ENCODE results near the gene TEX14. TPM values are rescaled to one million over a fixed set of nuclear protein-coding genes. Genes with fewer than 3 reads are reported as not detected.
"Not testable (repeated sequence)": the region's sequence is repeated elsewhere in the genome, so short reads cannot be mapped to it uniquely, and the experiment has no call there.

TEX14 gene
- total RNA-seq, 1 experiment from 2014 or later = 0.55 TPM

GRCh38 chr17:58693208-58693607 is 1.4 kb upstream of the TEX14 start:
- H2AFZ ChIP-seq = peak overlapping the region; percentile 100
- intact Hi-C loops (cut with micrococcal nuclease; ENCODE audit: unreplicated experiment) = loop anchor here (2.0 to 5.0 kb wide), 2 partner anchors 34 to 61 kb away; no protein-coding TSS in a partner anchor
- H3K79me2 ChIP-seq (ENCODE audit: low read depth) = peaks cover 35% of the 10 kb centered on the region
- no peak for TF ChIP-seq EZH2 (IDR thresholded peaks at IDR 0.05; ENCODE audit: low read depth)
- TF ChIP-seq, protein P1, sequence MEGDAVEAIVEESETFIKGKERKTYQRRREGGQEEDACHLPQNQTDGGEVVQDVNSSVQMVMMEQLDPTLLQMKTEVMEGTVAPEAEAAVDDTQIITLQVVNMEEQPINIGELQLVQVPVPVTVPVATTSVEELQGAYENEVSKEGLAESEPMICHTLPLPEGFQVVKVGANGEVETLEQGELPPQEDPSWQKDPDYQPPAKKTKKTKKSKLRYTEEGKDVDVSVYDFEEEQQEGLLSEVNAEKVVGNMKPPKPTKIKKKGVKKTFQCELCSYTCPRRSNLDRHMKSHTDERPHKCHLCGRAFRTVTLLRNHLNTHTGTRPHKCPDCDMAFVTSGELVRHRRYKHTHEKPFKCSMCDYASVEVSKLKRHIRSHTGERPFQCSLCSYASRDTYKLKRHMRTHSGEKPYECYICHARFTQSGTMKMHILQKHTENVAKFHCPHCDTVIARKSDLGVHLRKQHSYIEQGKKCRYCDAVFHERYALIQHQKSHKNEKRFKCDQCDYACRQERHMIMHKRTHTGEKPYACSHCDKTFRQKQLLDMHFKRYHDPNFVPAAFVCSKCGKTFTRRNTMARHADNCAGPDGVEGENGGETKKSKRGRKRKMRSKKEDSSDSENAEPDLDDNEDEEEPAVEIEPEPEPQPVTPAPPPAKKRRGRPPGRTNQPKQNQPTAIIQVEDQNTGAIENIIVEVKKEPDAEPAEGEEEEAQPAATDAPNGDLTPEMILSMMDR (conservative IDR thresholded peaks at IDR 0.05) = no peak
- DNase-seq = no peak
- H3K9me3 ChIP-seq (ENCODE audit: insufficient read depth, low read depth) = no peaks in the 10 kb centered on the region; the same call in 1 of the 2 replicates
- no TSS peak for BruUV-seq (replicated peaks)
- H3F3A ChIP-seq (ENCODE audit: insufficient read depth, low read depth) = no peaks in the 10 kb centered on the region; the same call in 1 of the 2 replicates
- ChIA-PET CTCF (no interaction called here), POLR2A (ENCODE audit: unreplicated experiment) (interaction anchor here (0.7 kb wide), 1 partner anchor 66 kb away, joined by 3 read pairs; no protein-coding TSS in a partner anchor)
- H3K4me1 ChIP-seq (replicated peaks; ENCODE audit: insufficient read depth) = peaks cover 24% of the 10 kb centered on the region
- H3K36me3 ChIP-seq (ENCODE audit: low read depth) = no peaks in the 10 kb centered on the region
- peak overlapping the region; percentile 59 for H3K4me3 ChIP-seq
- H3K4me2 ChIP-seq = peak overlapping the region; percentile 85
- H4K20me1 ChIP-seq (ENCODE audit: insufficient read depth) = no peaks in the 10 kb centered on the region
- H3K9me2 ChIP-seq (ENCODE audit: insufficient read depth) = no peaks in the 10 kb centered on the region
- H3K27ac ChIP-seq = peak overlapping the region; percentile 62
- H3K27me3 ChIP-seq (ENCODE audit: insufficient read depth, low read depth) = no peaks in the 10 kb centered on the region

DNA sequence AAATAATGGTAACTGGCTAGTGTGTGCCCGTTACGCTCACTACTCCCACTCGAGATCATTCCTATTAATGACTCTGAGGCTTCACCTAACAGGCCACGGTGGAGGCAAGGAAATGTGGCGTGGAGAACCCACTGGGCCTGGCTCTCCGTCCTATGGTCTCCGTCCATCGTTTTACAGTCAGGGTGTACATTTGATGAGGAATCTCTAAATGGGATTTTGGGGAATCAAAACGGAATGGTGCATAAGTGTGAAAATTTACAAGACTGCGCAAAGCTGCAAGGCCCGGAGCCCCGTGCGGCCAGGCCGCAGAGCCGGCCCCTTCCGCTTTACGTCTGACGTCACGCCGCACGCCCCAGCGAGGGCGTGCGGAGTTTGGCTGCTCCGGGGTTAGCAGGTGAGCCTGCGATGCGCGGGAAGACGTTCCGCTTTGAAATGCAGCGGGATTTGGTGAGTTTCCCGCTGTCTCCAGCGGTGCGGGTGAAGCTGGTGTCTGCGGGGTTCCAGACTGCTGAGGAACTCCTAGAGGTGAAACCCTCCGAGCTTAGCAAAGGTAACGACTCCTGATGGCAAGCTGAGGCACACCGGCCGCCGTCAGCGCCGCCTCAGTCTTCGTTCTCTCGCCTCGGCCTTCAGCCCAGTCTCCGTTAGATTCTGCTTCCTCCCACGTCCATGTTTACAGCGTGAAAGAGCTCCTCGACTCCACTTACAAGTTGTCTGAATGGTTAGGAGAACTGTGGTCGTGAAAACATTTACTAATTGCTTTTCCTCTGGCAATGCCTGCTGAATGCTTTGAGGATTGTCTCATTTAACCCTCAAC is 602 bp upstream of the TEX14 start, which contains the start of gene RAD51C:
RAD51C (plus strand) TSS at position 364 of the 817 bp plus-strand sequence; CDS start at position 406, 42 bp downstream.
- TSS peak; percentile 74 for BruUV-seq (replicated peaks)
- DNase-seq = peak; percentile 77 to 81
- H3K4me3 ChIP-seq = peak within 1 kb of the TSS; percentile 59
- TF ChIP-seq, protein P1 (conservative IDR thresholded peaks at IDR 0.05) = no peak
- TF ChIP-seq EZH2 (IDR thresholded peaks at IDR 0.05; ENCODE audit: low read depth) = no peak
- H3K27me3 ChIP-seq (ENCODE audit: insufficient read depth, low read depth) = no peaks in the 10 kb centered on the region
- H3K9me3 ChIP-seq (ENCODE audit: insufficient read depth, low read depth) = no peaks in the 10 kb centered on the region; the same call in 1 of the 2 replicates
- peak within 1 kb of the TSS; percentile 100 for H2AFZ ChIP-seq
- peaks cover 35% of the 10 kb centered on the region for H3K79me2 ChIP-seq (ENCODE audit: low read depth)
- H3K27ac ChIP-seq = peak within 1 kb of the TSS; percentile 62
- peak within 1 kb of the TSS; percentile 85 for H3K4me2 ChIP-seq
- no peaks in the 10 kb centered on the region for H3K36me3 ChIP-seq (ENCODE audit: low read depth)
- peaks cover 24% of the 10 kb centered on the region for H3K4me1 ChIP-seq (replicated peaks; ENCODE audit: insufficient read depth)
- no peaks in the 10 kb centered on the region; the same call in 1 of the 2 replicates for H3F3A ChIP-seq (ENCODE audit: insufficient read depth, low read depth)
- no peaks in the 10 kb centered on the region for H3K9me2 ChIP-seq (ENCODE audit: insufficient read depth)
- no peaks in the 10 kb centered on the region for H4K20me1 ChIP-seq (ENCODE audit: insufficient read depth)
- POLR2A ChIA-PET (ENCODE audit: unreplicated experiment) = interaction anchor here (0.6 to 0.8 kb wide), 3 partner anchors 23 to 740 kb away, joined by 3 to 4 read pairs (median 3); no protein-coding TSS in a partner anchor
- CTCF ChIA-PET = interaction anchor here (0.6 to 0.8 kb wide), 2 partner anchors 34 to 77 kb away, joined by 3 to 4 read pairs; no protein-coding TSS in a partner anchor
- intact Hi-C loops (cut with micrococcal nuclease; ENCODE audit: unreplicated experiment) = loop anchor here (2.0 to 5.0 kb wide), 2 partner anchors 34 to 60 kb away; no protein-coding TSS in a partner anchor

DNA sequence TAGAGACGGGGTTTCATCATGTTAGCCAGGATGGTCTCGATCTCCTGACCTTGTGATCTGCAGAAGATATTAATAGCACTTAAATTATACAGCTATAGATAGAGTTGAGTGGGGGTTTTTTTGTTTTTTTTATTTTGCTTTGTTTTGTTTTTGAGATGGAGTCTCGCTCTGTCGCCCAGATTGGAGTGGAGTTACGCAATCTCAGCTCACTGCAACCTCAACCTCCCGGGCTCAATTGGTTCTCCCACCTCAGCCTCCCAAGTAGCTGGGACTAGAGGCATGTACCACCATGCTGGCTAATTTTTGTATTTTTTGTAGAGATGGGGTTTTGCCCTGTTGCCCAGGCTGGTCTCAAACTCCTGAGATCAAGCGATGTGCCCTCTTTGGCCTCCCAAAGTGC is 1.8 kb downstream of the TEX14 start:
- POLR2A ChIA-PET (ENCODE audit: unreplicated experiment) = interaction anchor here (0.6 kb wide), 1 partner anchor 34 kb away, joined by 3 read pairs; no protein-coding TSS in a partner anchor
- H3F3A ChIP-seq (ENCODE audit: insufficient read depth, low read depth); DNase-seq; H3K4me2 ChIP-seq; H3K9me2 ChIP-seq (ENCODE audit: insufficient read depth); H4K20me1 ChIP-seq (ENCODE audit: insufficient read depth); H3K36me3 ChIP-seq (ENCODE audit: low read depth); BruUV-seq (replicated peaks); H2AFZ ChIP-seq; CTCF ChIA-PET; H3K27ac ChIP-seq; H3K9me3 ChIP-seq (ENCODE audit: insufficient read depth, low read depth); H3K4me3 ChIP-seq; H3K27me3 ChIP-seq (ENCODE audit: insufficient read depth, low read depth): not testable (repeated sequence)
- H3K4me1 ChIP-seq (replicated peaks; ENCODE audit: insufficient read depth) = peaks cover 28% of the 10 kb centered on the region
- H3K79me2 ChIP-seq (ENCODE audit: low read depth) = peaks cover 25% of the 10 kb centered on the region
- intact Hi-C loops (cut with micrococcal nuclease; ENCODE audit: unreplicated experiment) = loop anchor here (5.0 kb wide), 1 partner anchor 58 kb away; no protein-coding TSS in a partner anchor

Data from PC-9 (cell line).